Measurements from ENCODE around the gene GRIP2.

- TF ChIP-seq POLR2A (IDR thresholded peaks at IDR 0.05) (no peak), CTCF (IDR thresholded peaks at IDR 0.05) (no peak)
These were observed 45.2 kb downstream of the GRIP2 start for GRCh38 chr3:14494973-14495300.

All from ovary (tissue), 3 donors.